H1 (cell line): ENCODE results near the gene USF1. TPM values are rescaled to one million over a fixed set of nuclear protein-coding genes. Genes with fewer than 3 reads are reported as not detected.

Experiments used
- CTCF ChIA-PET: fragments of 300-600 bp; sonication (Branson Sonifier 250); formaldehyde crosslinking; loops from one replicate; lab custom pipeline; 2021; ENCODE audit not compliant: partially characterized antibody; lab: Charles Lee
- POLR2A ChIA-PET: fragments of 300-600 bp; sonication (Branson Sonifier 250); formaldehyde crosslinking; loops from one replicate; lab custom pipeline; 2021; ENCODE audit warnings: inconsistent platforms; ENCODE audit not compliant: partially characterized antibody; lab: Charles Lee
- DNase-seq, 2 experiments: peaks; one replicate each; pipeline versions ENCODE4 v3.0.0 to v3.0.0-alpha.2; 2010 to 2022; ENCODE audit warnings: low spot score in 2 of 2, low read depth in 1 of 2, mixed read lengths in 1 of 2
- FAIRE-seq: peaks from 2 replicates; lab custom pipeline; 2011; peaks lifted over from hg19 to GRCh38; lab: Jason Lieb, UNC
- H2AFZ ChIP-seq: 2 replicates; pipeline ENCODE4 v1.8.1; 2012; ENCODE audit warnings: low read length, inconsistent platforms
- H2AK5ac ChIP-seq: 2 replicates; pipeline ENCODE4 v1.6.1; 2013; ENCODE audit warnings: low read depth, low read length
- H2BK120ac ChIP-seq: replicated peaks from 2 replicates; pipeline ENCODE3; 2013; ENCODE audit warnings: low read depth, low read length, inconsistent platforms
- H2BK12ac ChIP-seq: 2 replicates; pipeline ENCODE4 v1.6.1; 2013; ENCODE audit warnings: low read depth, low read length
- H2BK15ac ChIP-seq: 2 replicates; pipeline ENCODE4 v1.6.1; 2013; ENCODE audit warnings: low read length
- H2BK20ac ChIP-seq: 2 replicates; pipeline ENCODE4 v1.6.1; 2013; ENCODE audit warnings: low read length
- H2BK5ac ChIP-seq: 2 replicates; pipeline ENCODE4 v1.6.1; 2013; ENCODE audit warnings: low read depth, low read length
- H3K14ac ChIP-seq: 2 replicates; pipeline ENCODE4 v1.6.1; 2013; ENCODE audit warnings: inconsistent platforms; ENCODE audit not compliant: insufficient read length
- H3K18ac ChIP-seq: 2 replicates; pipeline ENCODE4 v1.6.1; 2013; ENCODE audit warnings: low read length; ENCODE audit errors: extremely low read depth
- H3K23ac ChIP-seq: 2 replicates; pipeline ENCODE4 v1.6.1; 2013; ENCODE audit warnings: inconsistent platforms; ENCODE audit not compliant: insufficient read length
- H3K23me2 ChIP-seq: 2 replicates; pipeline ENCODE4 v1.6.1; 2013; ENCODE audit warnings: low read depth, low read length
- H3K27ac ChIP-seq: 2 replicates; pipeline ENCODE4 v1.6.1; 2011; ENCODE audit warnings: low read depth, low read length, inconsistent platforms
- H3K27me3 ChIP-seq, 4 experiments: replicated peaks in 1 of 4; 1 replicate in 1 of 4; 2 replicates in 3 of 4; pipeline versions ENCODE4 v1.6.1 to v1.8.1; 2011 to 2013; ENCODE audit warnings: low read length in 3 of 4, mild to moderate bottlenecking in 3 of 4, inconsistent platforms in 2 of 4, mixed read lengths in 2 of 4, moderate library complexity in 1 of 4; ENCODE audit not compliant: control insufficient read depth in 3 of 4, insufficient read depth in 3 of 4; ENCODE audit errors: extremely low read depth in 1 of 4
- H3K36me3 ChIP-seq, 4 experiments: 2 replicates each; pipeline versions ENCODE4 v1.6.1 to v1.8.1; 2011 to 2013; ENCODE audit warnings: mild to moderate bottlenecking in 4 of 4, low read length in 3 of 4, moderate library complexity in 2 of 4, control low read depth in 1 of 4, inconsistent platforms in 1 of 4; ENCODE audit not compliant: insufficient read depth in 4 of 4, control insufficient read depth in 2 of 4
- H3K4ac ChIP-seq: replicated peaks from 2 replicates; pipeline ENCODE3; 2013; ENCODE audit warnings: low read length, low read depth, mixed read lengths, inconsistent platforms; ENCODE audit not compliant: insufficient read length
- H3K4me1 ChIP-seq, 4 experiments: replicated peaks in 1 of 4; 1 replicate in 1 of 4; 2 replicates in 3 of 4; pipeline versions ENCODE4 v1.6.1 to v1.8.1; 2011 to 2013; ENCODE audit warnings: low read length in 3 of 4, inconsistent platforms in 2 of 4, mixed read lengths in 1 of 4; ENCODE audit not compliant: insufficient read depth in 4 of 4, control insufficient read depth in 3 of 4
- H3K4me2 ChIP-seq, 2 experiments: 2 replicates each; pipeline versions ENCODE4 v1.6.1 to v1.8.1; 2011 to 2013; ENCODE audit warnings: low read depth in 2 of 2, low read length in 2 of 2, control low read depth in 1 of 2, inconsistent platforms in 1 of 2, mild to moderate bottlenecking in 1 of 2; ENCODE audit not compliant: insufficient read depth in 1 of 2
- H3K4me3 ChIP-seq, 4 experiments: fragments of 200-600, 300-600 bp in 1 of 4; sonication (generic), shearing (Covaris generic), sonication (Bioruptor Twin) in 1 of 4; 2 replicates each; pipeline versions ENCODE4 v1.5.1 to v1.8.1; 2011 to 2016; ENCODE audit warnings: low read length in 4 of 4, low read depth in 3 of 4, control low read depth in 2 of 4, inconsistent platforms in 2 of 4, mild to moderate bottlenecking in 2 of 4, mixed read lengths in 1 of 4, moderate library complexity in 1 of 4; ENCODE audit not compliant: insufficient read depth in 2 of 4; ENCODE audit errors: extremely low read depth in 1 of 4
- H3K56ac ChIP-seq: replicated peaks from 2 replicates; pipeline ENCODE3; 2013; ENCODE audit warnings: low read depth, mild to moderate bottlenecking, mixed read lengths, low read length, inconsistent platforms; ENCODE audit not compliant: insufficient read length
- H3K79me1 ChIP-seq: 2 replicates; pipeline ENCODE4 v1.6.1; 2013; ENCODE audit warnings: low read depth, low read length, control low read depth
- H3K79me2 ChIP-seq, 2 experiments: 2 replicates each; pipeline versions ENCODE4 v1.6.1 to v1.8.1; 2012 to 2013; ENCODE audit warnings: low read length in 2 of 2, mild to moderate bottlenecking in 2 of 2, inconsistent platforms in 1 of 2; ENCODE audit not compliant: insufficient read depth in 2 of 2, control insufficient read depth in 1 of 2
- H3K9ac ChIP-seq, 4 experiments: replicated peaks in 1 of 4; 1 replicate in 1 of 4; 2 replicates in 3 of 4; pipeline versions ENCODE4 v1.6.1 to v1.8.1; 2011 to 2013; ENCODE audit warnings: low read depth in 3 of 4, low read length in 3 of 4, control low read depth in 2 of 4, mild to moderate bottlenecking in 2 of 4, moderate library complexity in 2 of 4, inconsistent platforms in 1 of 4; ENCODE audit errors: extremely low read depth in 1 of 4
- H3K9me3 ChIP-seq, 2 experiments: 2 replicates each; pipeline versions ENCODE4 v1.6.1 to v1.8.1; 2012 to 2013; ENCODE audit warnings: mild to moderate bottlenecking in 2 of 2, moderate library complexity in 2 of 2, control low read depth in 1 of 2, inconsistent platforms in 1 of 2, low read depth in 1 of 2, low read length in 1 of 2, mixed read lengths in 1 of 2; ENCODE audit not compliant: insufficient read depth in 2 of 2
- H4K20me1 ChIP-seq, 2 experiments: replicated peaks in 1 of 2; 2 replicates each; pipeline versions ENCODE3 to v1.8.1; 2011 to 2013; ENCODE audit warnings: inconsistent platforms in 2 of 2, low read length in 2 of 2, mild to moderate bottlenecking in 1 of 2; ENCODE audit not compliant: insufficient read depth in 2 of 2, control insufficient read depth in 1 of 2
- H4K5ac ChIP-seq: 2 replicates; pipeline ENCODE4 v1.6.1; 2013; ENCODE audit warnings: low read length, low read depth, mixed read lengths, inconsistent platforms; ENCODE audit not compliant: insufficient read length
- H4K8ac ChIP-seq: 2 replicates; pipeline ENCODE4 v1.8.0; 2013; ENCODE audit warnings: mild to moderate bottlenecking, moderate library complexity, low read length, inconsistent platforms; ENCODE audit not compliant: insufficient read depth; ENCODE audit errors: extremely low read depth
- H4K91ac ChIP-seq: replicated peaks from 2 replicates; pipeline ENCODE3; 2013; ENCODE audit warnings: low read length, mixed read lengths, inconsistent platforms; ENCODE audit not compliant: insufficient read length
- FOSL1 ChIP-seq: IDR thresholded peaks from 2 replicates; pipeline ENCODE4 v1.6.1; 2011; ENCODE audit warnings: mild to moderate bottlenecking, low read depth, low read length, moderate library complexity; ENCODE audit not compliant: insufficient read depth
- JUND ChIP-seq: IDR thresholded peaks from 2 replicates; pipeline ENCODE4 v1.6.1; 2011; ENCODE audit warnings: mild to moderate bottlenecking, improper control_type of control experiment, low read length
- KDM1A ChIP-seq: fragments of 200-600, 300-600 bp; sonication (generic); IDR thresholded peaks from 2 replicates; pipeline ENCODE4 v1.7.1; 2016; ENCODE audit warnings: mild to moderate bottlenecking, low read length, borderline replicate concordance
- NANOG ChIP-seq: IDR thresholded peaks from 2 replicates; pipeline ENCODE4 v1.6.1; 2011; ENCODE audit warnings: low read length, low read depth, mild to moderate bottlenecking, inconsistent platforms; ENCODE audit not compliant: insufficient read depth, poor library complexity, severe bottlenecking
- POLR2A ChIP-seq, 2 experiments: IDR thresholded peaks; 1 replicate in 1 of 2; 2 replicates in 1 of 2; pipeline ENCODE4 v1.6.1; 2011; ENCODE audit warnings: low read depth in 2 of 2, low read length in 2 of 2, mild to moderate bottlenecking in 2 of 2; ENCODE audit errors: control extremely low read depth in 1 of 2
- RAD21 ChIP-seq, 2 experiments: IDR thresholded peaks in 1 of 2; conservative IDR thresholded peaks in 1 of 2; 2 replicates each; pipeline ENCODE4 v1.6.1; 2011; ENCODE audit warnings: low read depth in 2 of 2, low read length in 2 of 2, improper control_type of control experiment in 1 of 2, inconsistent platforms in 1 of 2, mild to moderate bottlenecking in 1 of 2, moderate library complexity in 1 of 2
- RFX5 ChIP-seq: IDR thresholded peaks from 2 replicates; pipeline ENCODE4 v1.6.1; 2011; ENCODE audit warnings: low read depth, low read length, improper control_type of control experiment, borderline replicate concordance
- TBP ChIP-seq: IDR thresholded peaks from 2 replicates; pipeline ENCODE4 v1.6.1; 2011; ENCODE audit warnings: low read depth, low read length, improper control_type of control experiment
- USF2 ChIP-seq: IDR thresholded peaks from 2 replicates; pipeline ENCODE4 v1.6.1; 2011; ENCODE audit warnings: low read length, improper control_type of control experiment
- WGBS, 2 experiments: shearing (Covaris generic) in 1 of 2; methylation state at CpG; one replicate each; pipeline versions ENCODE4 v1.1.6 to v1.1.7; 2013 to 2015; ENCODE audit warnings: low lambda C conversion rate in 2 of 2, mixed read lengths in 2 of 2, inconsistent platforms in 1 of 2, low coverage in 1 of 2, missing lambda C conversion rate in 1 of 2; ENCODE audit not compliant: insufficient replicate concordance in 2 of 2, insufficient coverage in 1 of 2, insufficient read length in 1 of 2; ENCODE audit errors: extremely low coverage in 1 of 2, missing lambda C conversion rate in 1 of 2; 5-methylcytosine and 5-hydroxymethylcytosine counted together
- polyA plus RNA-seq, 7 experiments: library from polyadenylated mRNA; depleted of rRNA in 3 of 7; stranded (reverse) in 5 of 7; unstranded in 2 of 7; fragments of >200 nt in 5 of 7; fragments of 200-250 nt in 2 of 7; gene quantifications; 1 replicate in 5 of 7; 2 replicates in 1 of 7; 4 replicates in 1 of 7; pipeline versions ENCODE4 v1.2.1 to v1.2.3, GENCODE V29; 2011 to 2013; ENCODE audit warnings: missing spikeins in 2 of 7, mixed read lengths in 2 of 7
- total RNA-seq: library from RNA; stranded (reverse); fragmentation: NEBNext Ultra II Directional; extraction: Animal tissue kit (Norgen Biotek cat#: 25700); gene quantifications from 2 replicates; pipeline ENCODE4 v1.2.1, GENCODE V29; 2021

USF1 gene
- total and polyA plus RNA-seq, 2 of the 8 experiments (the other 6 are each of a cell fraction or from before 2014, with no cell fraction given): 45.7 to 68.9 TPM

GRCh38 chr1:161021165-161021969 lies 24.4 kb downstream of the USF1 start:
- H3K14ac ChIP-seq: no peak overlapping the region
- H3K23ac ChIP-seq: no peak overlapping the region
- no peak overlapping the region; the same call in 1 of the 2 replicates for H3K18ac ChIP-seq
- H2AK5ac ChIP-seq: no peak overlapping the region; the same call in 1 of the 2 replicates
- no peak overlapping the region for H4K5ac ChIP-seq
- DNase-seq (peak; percentile 93 to 99), FAIRE-seq (peak; percentile 76)
- 19% methylated on average over 28 of the region's 34 CpGs; no CpG with 5 or more reads in 1 of the 2 experiments for WGBS, 2 experiments
- H3K56ac ChIP-seq: peak overlapping the region; percentile 80
- no peak overlapping the region for H2BK15ac ChIP-seq
- no peaks in the 10 kb centered on the region for H3K9me3 ChIP-seq
- ChIA-PET CTCF (interaction anchor here (0.6 to 3.5 kb wide), 21 partner anchors 9 to 207 kb away, joined by 3 to 26 read pairs (median 4); partner anchors contain the start of genes KLHDC9 and USF1), POLR2A (interaction anchor here (0.6 to 3.9 kb wide), 23 partner anchors 9 to 375 kb away, joined by 3 to 50 read pairs (median 6); partner anchors contain the start of genes B4GALT3, DEDD, KLHDC9 and SLAMF1)
- H4K8ac ChIP-seq: no peak overlapping the region; the same call in 1 of the 2 replicates
- H3K4me3 ChIP-seq: peak overlapping the region; percentile 79 to 97 (median 95)
- H3K4ac ChIP-seq: no peak overlapping the region
- H3K79me1 ChIP-seq: peaks cover 8% of the 10 kb centered on the region
- no peak overlapping the region for H2AFZ ChIP-seq
- peak overlapping the region; percentile 80 to 92 for H3K4me2 ChIP-seq
- H3K27ac ChIP-seq: peak overlapping the region; percentile 74; the same call in 1 of the 2 replicates
- H4K91ac ChIP-seq: no peak overlapping the region
- no peak overlapping the region; the same call in 1 of the 2 replicates for H2BK12ac ChIP-seq
- no peak overlapping the region for H2BK120ac ChIP-seq
- H2BK5ac ChIP-seq: peak overlapping the region; percentile 98
- peaks cover 7 to 17% (median 13%) of the 10 kb centered on the region in 4 experiments for H3K4me1 ChIP-seq
- H3K36me3 ChIP-seq: no peaks in the 10 kb centered on the region; a peak in 1 of 8 replicates
- H2BK20ac ChIP-seq: no peak overlapping the region
- no peaks in the 10 kb centered on the region for H3K27me3 ChIP-seq
- H3K23me2 ChIP-seq: peaks cover 11% of the 10 kb centered on the region
- H3K9ac ChIP-seq: peak overlapping the region in 3 of 4 experiments; percentile 88 to 93 (median 93); a peak in 6 of 7 replicates
- peaks cover 6 to 13% of the 10 kb centered on the region in 2 experiments for H4K20me1 ChIP-seq
- H3K79me2 ChIP-seq: peaks cover 22 to 43% of the 10 kb centered on the region in 2 experiments
- TF ChIP-seq JUND: no peak
- peak; percentile 76; the same call in 1 of the 2 replicates for TF ChIP-seq KDM1A
- peak; percentile 87 to 95 for TF ChIP-seq POLR2A (IDR thresholded peaks at IDR 0.05; ENCODE audit: control extremely low read depth in 1 of 2, low read depth in 2 of 2, low read length in 2 of 2)
- no peak for TF ChIP-seq NANOG
- TF ChIP-seq TBP: peak; percentile 83
- peak; percentile 54; the same call in 1 of the 2 replicates for TF ChIP-seq RFX5
- no peak; a peak in 1 of 4 replicates for TF ChIP-seq RAD21 (IDR thresholded peaks at IDR 0.05 in 1 of 2, conservative IDR thresholded peaks at IDR 0.05 in 1 of 2; ENCODE audit: low read depth in 2 of 2, low read length in 2 of 2)
- TF ChIP-seq USF2: no peak
- no peak for TF ChIP-seq FOSL1
